ENCODE measurements around the gene OPRM1. TPM values are rescaled to one million over a fixed set of nuclear protein-coding genes. Genes with fewer than 3 reads are reported as not detected.

The OPRM1 gene
- total RNA-seq, 1 experiment from 2014 or later = not detected

GRCh38 chr6:154157082-154157481 lies 118.0 kb downstream of the OPRM1 start:
- TF ChIP-seq REST (IDR thresholded peaks at IDR 0.05; ENCODE audit: low read depth) = no peak
- no peak for TF ChIP-seq EZH2 (IDR thresholded peaks at IDR 0.05)
- H3K4me1 ChIP-seq (ENCODE audit: control insufficient read depth in 1 of 2, insufficient read depth in 2 of 2, low read length in 2 of 2) = no peaks in the 10 kb centered on the region
- CTCF ChIA-PET = interaction anchor here (0.8 to 2.5 kb wide), 2 partner anchors 118 to 120 kb away, joined by 3 to 13 read pairs; no protein-coding TSS in a partner anchor
- no peaks in the 10 kb centered on the region for H3K27me3 ChIP-seq (ENCODE audit: insufficient read depth, low read length)
- no peak overlapping the region for H3K4me3 ChIP-seq (replicated peaks in 1 of 2; ENCODE audit: low read depth in 1 of 2, low read length in 2 of 2)
- no peaks in the 10 kb centered on the region for H4K20me1 ChIP-seq (ENCODE audit: insufficient read depth)
- H2AFZ ChIP-seq (ENCODE audit: low read depth, low read length, poor library complexity, severe bottlenecking) = no peak overlapping the region
- H3K36me3 ChIP-seq (ENCODE audit: control insufficient read depth in 1 of 2, insufficient read depth in 2 of 2, low read length in 2 of 2) = no peaks in the 10 kb centered on the region
- DNase-seq (ENCODE audit: low read depth, low spot score) (no peak), ATAC-seq (no peak)
- intact Hi-C loops (cut with micrococcal nuclease) = loop anchor here (10.0 kb wide), 1 partner anchor 348 kb away; no protein-coding TSS in a partner anchor
- no TSS peak for BruUV-seq (replicated peaks)
- no peaks in the 10 kb centered on the region for H3K9me3 ChIP-seq (ENCODE audit: control insufficient read depth in 1 of 2, insufficient read depth in 1 of 2, low read depth in 1 of 2, low read length in 2 of 2)
- H3K9ac ChIP-seq (ENCODE audit: low read length) = no peak overlapping the region
- H3K9me2 ChIP-seq (ENCODE audit: insufficient read depth) = no peaks in the 10 kb centered on the region
- RAD21 ChIA-PET (ENCODE audit: low non-redundant PET in 1 of 2, low total read pairs in 2 of 2, uncharacterized antibody in 2 of 2, unreplicated experiment in 2 of 2) = no interaction called here
- POLR2A ChIA-PET = no interaction called here
- H3K4me2 ChIP-seq (ENCODE audit: low read length) = no peak overlapping the region
- H3K79me2 ChIP-seq (ENCODE audit: insufficient read depth, low read length) = no peaks in the 10 kb centered on the region
- H3K27ac ChIP-seq (ENCODE audit: low read depth, low read length) = no peak overlapping the region

GRCh38 chr6:154157706-154158105 lies 118.7 kb downstream of the OPRM1 start:
- POLR2A ChIA-PET = no interaction called here
- no peaks in the 10 kb centered on the region for H4K20me1 ChIP-seq (ENCODE audit: insufficient read depth)
- TF ChIP-seq CBX3 (IDR thresholded peaks at IDR 0.05; ENCODE audit: low read depth) (no peak), ATF3 (IDR thresholded peaks at IDR 0.05) (no peak), ZNF274 (IDR thresholded peaks at IDR 0.05; ENCODE audit: low read depth, low read length) (no peak), POLR2AphosphoS5 (IDR thresholded peaks at IDR 0.05; ENCODE audit: low read depth, low read length) (no peak)
- H3K4me1 ChIP-seq (ENCODE audit: control insufficient read depth in 1 of 2, insufficient read depth in 2 of 2, low read length in 2 of 2) = no peaks in the 10 kb centered on the region
- H3K79me2 ChIP-seq (ENCODE audit: insufficient read depth, low read length) = no peaks in the 10 kb centered on the region
- no peaks in the 10 kb centered on the region for H3K27me3 ChIP-seq (ENCODE audit: insufficient read depth, low read length)
- RAD21 ChIA-PET (ENCODE audit: low non-redundant PET in 1 of 2, low total read pairs in 2 of 2, uncharacterized antibody in 2 of 2, unreplicated experiment in 2 of 2) = no interaction called here
- no TSS peak for BruUV-seq (replicated peaks)
- no peak overlapping the region for H3K4me2 ChIP-seq (ENCODE audit: low read length)
- no peaks in the 10 kb centered on the region for H3K9me2 ChIP-seq (ENCODE audit: insufficient read depth)
- DNase-seq (ENCODE audit: low read depth, low spot score) (no peak), ATAC-seq (no peak)
- no peak overlapping the region for H2AFZ ChIP-seq (ENCODE audit: low read depth, low read length, poor library complexity, severe bottlenecking)
- intact Hi-C loops (cut with micrococcal nuclease) = loop anchor here (10.0 kb wide), 1 partner anchor 347 kb away; no protein-coding TSS in a partner anchor
- CTCF ChIA-PET = interaction anchor here (0.8 to 2.5 kb wide), 2 partner anchors 117 to 119 kb away, joined by 3 to 13 read pairs; no protein-coding TSS in a partner anchor
- H3K27ac ChIP-seq (ENCODE audit: low read depth, low read length) = no peak overlapping the region
- H3K4me3 ChIP-seq (replicated peaks in 1 of 2; ENCODE audit: low read depth in 1 of 2, low read length in 2 of 2) = no peak overlapping the region
- no peaks in the 10 kb centered on the region for H3K9me3 ChIP-seq (ENCODE audit: control insufficient read depth in 1 of 2, insufficient read depth in 1 of 2, low read depth in 1 of 2, low read length in 2 of 2)
- H3K36me3 ChIP-seq (ENCODE audit: control insufficient read depth in 1 of 2, insufficient read depth in 2 of 2, low read length in 2 of 2) = no peaks in the 10 kb centered on the region
- no peak overlapping the region for H3K9ac ChIP-seq (ENCODE audit: low read length)
